Astrocyte of the cerebellum (primary cell): ENCODE results near the gene SLC39A7.

Experiments
- DNase-seq: peaks from one replicate; pipeline ENCODE4 v3.0.0-alpha.2; 2011; ENCODE audit warnings: low read depth
- H3K4me3 ChIP-seq: 2 replicates; pipeline ENCODE4 v1.5.1; 2011; ENCODE audit warnings: mild to moderate bottlenecking, low read depth, low read length, moderate library complexity
- CTCF ChIP-seq: IDR thresholded peaks from 2 replicates; pipeline ENCODE4 v1.5.1; 2012; ENCODE audit warnings: low read length, low read depth, moderate library complexity, mild to moderate bottlenecking; ENCODE audit errors: missing control alignments
- in situ Hi-C: cut with HindIII; loops from 2 replicates; pipeline ENCODE4 v1.10.0; 2017; ENCODE audit warnings: low sequenced_read_pairs

SLC39A7 gene

GRCh38 chr6:33206027-33206863 lies 5.6 kb downstream of the SLC39A7 start:
- H3K4me3 ChIP-seq = no peak overlapping the region
- no peak for TF ChIP-seq CTCF
- in situ Hi-C loops = no loop called here
- no peak for DNase-seq

GRCh38 chr6:33206864-33207551 lies 6.3 kb downstream of the SLC39A7 start:
- DNase-seq = no peak
- in situ Hi-C loops = no loop called here
- H3K4me3 ChIP-seq = peak overlapping the region; percentile 74
- no peak for TF ChIP-seq CTCF

- peak overlapping the region; percentile 74 for H3K4me3 ChIP-seq
- no peak for DNase-seq
- TF ChIP-seq CTCF = no peak
- in situ Hi-C loops = no loop called here
Measured at GRCh38 chr6:33207552-33208090, 7.0 kb downstream of the SLC39A7 start.

- in situ Hi-C loops = no loop called here
- H3K4me3 ChIP-seq = peak within 1 kb of the TSS; percentile 74
- no peak for DNase-seq
- TF ChIP-seq CTCF = no peak
Measured at GRCh38 chr6:33208091-33208967, 7.7 kb downstream of the SLC39A7 start, which contains the start of gene RING1. Gene RING1 (plus strand): TSS chr6:33208500. CDS start chr6:33208823, 323 bp downstream.

GRCh38 chr6:33209856-33210255 lies 9.2 kb downstream of the SLC39A7 start:
- H3K4me3 ChIP-seq = no peak overlapping the region
- no peak for TF ChIP-seq CTCF
- in situ Hi-C loops = no loop called here
- no peak for DNase-seq

- TF ChIP-seq CTCF = no peak
- no peak overlapping the region for H3K4me3 ChIP-seq
- no peak for DNase-seq
- in situ Hi-C loops = no loop called here
Measured at GRCh38 chr6:33211136-33211535, 10.5 kb downstream of the SLC39A7 start.
